IMR-90 (cell line): ENCODE data around the gene NSL1. TPM values are rescaled to one million over a fixed set of nuclear protein-coding genes. Genes with fewer than 3 reads are reported as not detected.
A peak's percentile ranks its signal among the peaks of the same experiment; 100 is the strongest.

Source experiments
- ATAC-seq: fragments of 200-7000 bp; cut with Tn5 transposase; 2 replicates; pipeline ENCODE4 v1.9.1; 2020; ENCODE audit warnings: low read depth, mild to moderate bottlenecking, moderate library complexity
- BruUV-seq: library from RNA; stranded (reverse); fragments of 400-500 nt; replicated peaks from 2 replicates; lab custom pipeline; 2021; lab: Mats Ljungman, UMichigan
- CTCF ChIA-PET: fragments of 300-600 bp; formaldehyde crosslinking; extraction: SDS; loops from one replicate; lab custom pipeline; 2021; ENCODE audit warnings: antibody characterized with exemption; lab: Yijun Ruan, JAX
- POLR2A ChIA-PET: fragments of 300-600 bp; sonication (Branson Sonifier 250); formaldehyde crosslinking; loops from one replicate; lab custom pipeline; 2022; ENCODE audit warnings: antibody characterized with exemption; ENCODE audit not compliant: unreplicated experiment; lab: Charles Lee
- DNase-seq: peaks from one replicate; pipeline ENCODE4 v3.0.0; 2013
- H2AFZ ChIP-seq: replicated peaks from 2 replicates; pipeline ENCODE3; 2013; ENCODE audit warnings: low read length, mild to moderate bottlenecking; ENCODE audit not compliant: poor library complexity
- H2AK5ac ChIP-seq: 2 replicates; pipeline ENCODE4 v1.6.1; 2013; ENCODE audit warnings: low read depth, low read length, inconsistent platforms
- H2AK9ac ChIP-seq: replicated peaks from 2 replicates; pipeline ENCODE3; 2013; ENCODE audit warnings: mild to moderate bottlenecking, low read depth, low read length, moderate library complexity; ENCODE audit not compliant: poor library complexity
- H2BK120ac ChIP-seq: 2 replicates; pipeline ENCODE4 v1.6.1; 2013; ENCODE audit warnings: low read depth, low read length, inconsistent platforms
- H2BK15ac ChIP-seq: 3 replicates; pipeline ENCODE4 v1.6.1; 2013; ENCODE audit warnings: low read depth, low read length, inconsistent platforms
- H2BK20ac ChIP-seq: 2 replicates; pipeline ENCODE4 v1.6.1; 2013; ENCODE audit warnings: low read depth, mild to moderate bottlenecking, inconsistent platforms, low read length, moderate library complexity
- H2BK5ac ChIP-seq: 2 replicates; pipeline ENCODE4 v1.6.1; 2013; ENCODE audit warnings: mild to moderate bottlenecking, low read depth, low read length, inconsistent platforms; ENCODE audit not compliant: poor library complexity, severe bottlenecking
- H3K14ac ChIP-seq: replicated peaks from 2 replicates; pipeline ENCODE4 v1.6.1; 2013; ENCODE audit warnings: low read depth, low read length, inconsistent platforms
- H3K18ac ChIP-seq: 2 replicates; pipeline ENCODE4 v1.6.1; 2013; ENCODE audit warnings: low read depth, low read length, control low read depth
- H3K23ac ChIP-seq: 2 replicates; pipeline ENCODE4 v1.6.1; 2013; ENCODE audit warnings: low read depth, low read length, inconsistent platforms
- H3K27ac ChIP-seq: 2 replicates; pipeline ENCODE4 v1.5.1; 2013; ENCODE audit warnings: mild to moderate bottlenecking, control low read depth, low read length; ENCODE audit not compliant: insufficient read depth
- H3K27me3 ChIP-seq: 2 replicates; pipeline ENCODE4 v1.6.1; 2013; ENCODE audit warnings: low read length; ENCODE audit not compliant: control insufficient read depth, insufficient read depth
- H3K36me3 ChIP-seq: 2 replicates; pipeline ENCODE4 v1.6.1; 2013; ENCODE audit warnings: low read length, mixed read lengths; ENCODE audit not compliant: control insufficient read depth, insufficient read depth
- H3K4ac ChIP-seq: 2 replicates; pipeline ENCODE4 v1.6.1; 2013; ENCODE audit warnings: low read depth, low read length, inconsistent platforms
- H3K4me1 ChIP-seq: 2 replicates; pipeline ENCODE4 v1.6.1; 2013; ENCODE audit warnings: low read length, mixed read lengths; ENCODE audit not compliant: control insufficient read depth, insufficient read depth
- H3K4me2 ChIP-seq: 2 replicates; pipeline ENCODE4 v1.6.1; 2013; ENCODE audit warnings: low read depth, mild to moderate bottlenecking, control low read depth, low read length, moderate library complexity
- H3K4me3 ChIP-seq: 2 replicates; pipeline ENCODE4 v1.5.1; 2013; ENCODE audit warnings: low read depth, mild to moderate bottlenecking, control low read depth, low read length, moderate library complexity; ENCODE audit not compliant: insufficient read depth
- H3K56ac ChIP-seq: 2 replicates; pipeline ENCODE4 v1.6.1; 2013; ENCODE audit warnings: low read length, inconsistent platforms; ENCODE audit not compliant: insufficient read depth; ENCODE audit errors: extremely low read depth
- H3K79me1 ChIP-seq, 2 experiments: 2 replicates each; pipeline ENCODE4 v1.6.1; 2013; ENCODE audit warnings: low read length in 2 of 2, inconsistent platforms in 1 of 2, low read depth in 1 of 2
- H3K9ac ChIP-seq: 2 replicates; pipeline ENCODE4 v1.6.1; 2013; ENCODE audit warnings: low read depth, low read length, control low read depth
- H3K9me1 ChIP-seq: 2 replicates; pipeline ENCODE4 v1.6.1; 2013; ENCODE audit warnings: low read length, inconsistent platforms; ENCODE audit not compliant: insufficient read depth
- H3K9me3 ChIP-seq: 2 replicates; pipeline ENCODE4 v1.6.1; 2013; ENCODE audit warnings: low read length; ENCODE audit not compliant: control insufficient read depth, insufficient read depth
- H4K20me1 ChIP-seq: 2 replicates; pipeline ENCODE4 v1.6.1; 2013; ENCODE audit warnings: low read length, inconsistent platforms; ENCODE audit not compliant: insufficient read depth
- H4K5ac ChIP-seq: 2 replicates; pipeline ENCODE4 v1.6.1; 2013; ENCODE audit warnings: mild to moderate bottlenecking, low read depth, low read length, control low read depth
- H4K8ac ChIP-seq, 2 experiments: 2 replicates each; pipeline ENCODE4 v1.6.1; 2013; ENCODE audit warnings: low read depth in 2 of 2, low read length in 2 of 2, control low read depth in 1 of 2, inconsistent platforms in 1 of 2
- H4K91ac ChIP-seq: 2 replicates; pipeline ENCODE4 v1.6.1; 2013; ENCODE audit warnings: low read depth, low read length, inconsistent platforms; ENCODE audit not compliant: insufficient read depth
- BHLHE40 ChIP-seq: fragments of 150-350 bp; IDR thresholded peaks from 2 replicates; pipeline ENCODE4 v1.6.1; 2016; ENCODE audit warnings: mild to moderate bottlenecking, low read depth, low read length
- CEBPB ChIP-seq: IDR thresholded peaks from 2 replicates; pipeline ENCODE4 v1.6.1; 2012; ENCODE audit warnings: low read depth, low read length, improper control_type of control experiment
- CHD1 ChIP-seq: IDR thresholded peaks from 2 replicates; pipeline ENCODE4 v1.6.1; 2012; ENCODE audit warnings: low read depth, low read length, improper control_type of control experiment
- FOS ChIP-seq: fragments of 150-350 bp; IDR thresholded peaks from 2 replicates; pipeline ENCODE4 v1.6.1; 2016; ENCODE audit warnings: low read depth, low read length
- MAFK ChIP-seq: IDR thresholded peaks from 2 replicates; pipeline ENCODE4 v1.6.1; 2012; ENCODE audit warnings: low read depth, low read length, improper control_type of control experiment
- MAZ ChIP-seq: IDR thresholded peaks from 2 replicates; pipeline ENCODE4 v1.6.1; 2012; ENCODE audit warnings: low read depth, mild to moderate bottlenecking, low read length, improper control_type of control experiment, moderate library complexity, borderline replicate concordance
- MXI1 ChIP-seq: IDR thresholded peaks from 2 replicates; pipeline ENCODE4 v1.6.1; 2012; ENCODE audit warnings: low read depth, mild to moderate bottlenecking, low read length, moderate library complexity, borderline replicate concordance
- NFE2L2 ChIP-seq: fragments of 150-350 bp; IDR thresholded peaks from 2 replicates; pipeline ENCODE4 v1.6.1; 2016; ENCODE audit warnings: low read depth, mild to moderate bottlenecking, low read length
- POLR2A ChIP-seq: IDR thresholded peaks from 2 replicates; pipeline ENCODE4 v1.6.1; 2012; ENCODE audit warnings: mild to moderate bottlenecking, low read depth, low read length
- RAD21 ChIP-seq: IDR thresholded peaks from 2 replicates; pipeline ENCODE4 v1.6.1; 2012; ENCODE audit warnings: low read length, improper control_type of control experiment
- RCOR1 ChIP-seq: IDR thresholded peaks from 2 replicates; pipeline ENCODE4 v1.6.1; 2012; ENCODE audit warnings: mild to moderate bottlenecking, low read length, improper control_type of control experiment; ENCODE audit not compliant: insufficient replicate concordance
- RFX5 ChIP-seq: IDR thresholded peaks from 2 replicates; pipeline ENCODE4 v1.8.0; 2012; ENCODE audit warnings: low read depth, mild to moderate bottlenecking, low read length, moderate library complexity
- SMC3 ChIP-seq: fragments of 150-350 bp; IDR thresholded peaks from 2 replicates; pipeline ENCODE4 v1.6.1; 2016; ENCODE audit warnings: low read depth, mild to moderate bottlenecking, antibody characterized with exemption, low read length, moderate library complexity
- WGBS, 2 experiments: methylation state at CpG; one replicate each; pipeline versions ENCODE4 v1.1.5 to v1.1.7; 2013; ENCODE audit warnings: missing lambda C conversion rate in 2 of 2; ENCODE audit not compliant: insufficient read length in 1 of 2; ENCODE audit errors: extremely low coverage in 2 of 2; 5-methylcytosine and 5-hydroxymethylcytosine counted together
- dilution Hi-C: fragments of 300-500 bp; cut with HindIII; formaldehyde crosslinking; loops from one replicate; pipeline ENCODE4 v1.14.3; 2018; ENCODE audit warnings: low sequenced_read_pairs; ENCODE audit not compliant: unreplicated experiment
- in situ Hi-C: fragments of 300-500 bp; cut with MboI; formaldehyde crosslinking; loops from 3 replicates; pipeline ENCODE4 v1.14.3; 2019; ENCODE audit warnings: low sequenced_read_pairs, inconsistent platforms, mixed read lengths
- intact Hi-C: fragments of 100-400 bp; cut with micrococcal nuclease; formaldehyde crosslinking; loops from 2 replicates; pipeline ENCODE4 v1.10.0; 2022
- polyA plus RNA-seq, 3 experiments: library from polyadenylated mRNA; depleted of rRNA; stranded (reverse); fragments of >200 nt; gene quantifications; 2 replicates each; pipeline ENCODE4 v1.2.3, GENCODE V29; 2012; ENCODE audit warnings: low replicate concordance in 1 of 3
- total RNA-seq: library from RNA; depleted of rRNA; stranded (reverse); fragments of >200 nt; gene quantifications from 2 replicates; pipeline ENCODE4 v1.2.3, GENCODE V29; 2012
- TF ChIP-seq, protein P1 (sequence below): conservative IDR thresholded peaks from 2 replicates; pipeline ENCODE4 v1.5.1; 2012; ENCODE audit warnings: mild to moderate bottlenecking, low read depth, low read length, improper control_type of control experiment
- TF ChIP-seq, protein P2 (sequence below): fragments of 150-350 bp; IDR thresholded peaks from 2 replicates; pipeline ENCODE4 v1.6.1; 2016; ENCODE audit warnings: low read depth, mild to moderate bottlenecking, low read length, moderate library complexity, borderline replicate concordance

The NSL1 gene
- total and polyA plus RNA-seq, 2 of the 4 experiments (the other 2 are of a cell fraction), result 19.1 to 42.5 TPM

DNA sequence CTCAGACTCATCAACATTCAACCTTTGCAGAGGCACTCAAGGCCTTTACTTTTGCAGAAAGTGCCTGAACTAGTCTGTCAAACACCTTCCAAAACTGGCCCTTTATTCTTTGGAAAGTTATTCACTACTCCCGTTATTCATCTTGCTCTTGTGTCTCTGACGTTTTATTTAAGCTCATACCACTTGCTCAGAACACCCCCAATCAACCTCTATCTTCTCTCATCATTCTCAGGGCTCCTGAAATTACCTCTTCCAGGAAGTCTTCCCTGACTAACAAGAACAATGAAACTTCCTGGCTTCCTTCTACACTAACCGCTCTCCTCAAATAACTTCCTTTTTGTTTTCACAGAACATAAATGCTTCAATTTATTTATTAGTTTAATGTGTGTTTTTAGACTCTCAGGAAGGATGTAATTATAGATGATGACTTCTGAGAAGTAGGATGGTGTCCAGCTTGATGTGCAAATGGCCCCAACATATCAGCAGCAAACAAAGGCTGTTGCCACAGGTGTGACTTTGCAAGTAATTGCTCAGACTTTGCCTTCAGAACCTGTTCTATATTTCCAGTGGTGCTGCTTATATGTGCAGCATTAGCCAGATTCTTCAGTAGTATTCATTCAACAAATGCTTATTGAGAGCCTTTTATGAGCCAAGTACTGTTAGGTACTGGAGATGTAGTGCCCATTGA, 69.2 kb downstream of the NSL1 start:
- H2AK9ac ChIP-seq, result peak overlapping the region; percentile 8
- no peak for ATAC-seq
- no peaks in the 10 kb centered on the region for H3K36me3 ChIP-seq
- H3K79me1 ChIP-seq, result no peaks in the 10 kb centered on the region
- H4K20me1 ChIP-seq, result no peaks in the 10 kb centered on the region
- in situ Hi-C loops (no loop called here), intact Hi-C loops (no loop called here), dilution Hi-C loops (no loop called here)
- ChIA-PET POLR2A (no interaction called here), CTCF (interaction anchor here (1.1 kb wide), 1 partner anchor 57 kb away, joined by 3 read pairs; no protein-coding TSS in a partner anchor)
- H3K27ac ChIP-seq, result no peak overlapping the region
- 0 out of 2 replicates have a peak overlapping the region, but pooled peaks have one; percentile 57 for H3K4ac ChIP-seq
- no peak overlapping the region for H3K18ac ChIP-seq
- H2BK120ac ChIP-seq, result no peak overlapping the region
- H2BK5ac ChIP-seq, result no peak overlapping the region
- no peak for DNase-seq
- H4K5ac ChIP-seq, result no peak overlapping the region
- WGBS, 2 experiments, result 100% methylated on average over 2 of the region's 3 CpGs; no CpG with 5 or more reads in 1 of the 2 experiments
- H3K4me2 ChIP-seq, result no peak overlapping the region
- H4K8ac ChIP-seq, result no peak overlapping the region
- H3K27me3 ChIP-seq, result no peaks in the 10 kb centered on the region
- H2AK5ac ChIP-seq, result 0 out of 2 replicates have a peak overlapping the region, but pooled peaks have one; percentile 25
- no peak overlapping the region for H3K23ac ChIP-seq
- no peak overlapping the region for H3K56ac ChIP-seq
- H2AFZ ChIP-seq, result no peak overlapping the region
- no peaks in the 10 kb centered on the region for H3K9me3 ChIP-seq
- no peak overlapping the region for H3K9ac ChIP-seq
- H2BK20ac ChIP-seq, result no peak overlapping the region
- H3K4me3 ChIP-seq, result no peak overlapping the region
- H3K4me1 ChIP-seq, result peaks cover 8% of the 10 kb centered on the region; the same call in 1 of the 2 replicates
- BruUV-seq, result no TSS peak
- no peaks in the 10 kb centered on the region for H3K9me1 ChIP-seq
- no peak overlapping the region for H2BK15ac ChIP-seq
- no peak overlapping the region for H4K91ac ChIP-seq
- no peak overlapping the region for H3K14ac ChIP-seq
- TF ChIP-seq POLR2A, result no peak
- TF ChIP-seq MAFK, result no peak
- TF ChIP-seq, protein P1, sequence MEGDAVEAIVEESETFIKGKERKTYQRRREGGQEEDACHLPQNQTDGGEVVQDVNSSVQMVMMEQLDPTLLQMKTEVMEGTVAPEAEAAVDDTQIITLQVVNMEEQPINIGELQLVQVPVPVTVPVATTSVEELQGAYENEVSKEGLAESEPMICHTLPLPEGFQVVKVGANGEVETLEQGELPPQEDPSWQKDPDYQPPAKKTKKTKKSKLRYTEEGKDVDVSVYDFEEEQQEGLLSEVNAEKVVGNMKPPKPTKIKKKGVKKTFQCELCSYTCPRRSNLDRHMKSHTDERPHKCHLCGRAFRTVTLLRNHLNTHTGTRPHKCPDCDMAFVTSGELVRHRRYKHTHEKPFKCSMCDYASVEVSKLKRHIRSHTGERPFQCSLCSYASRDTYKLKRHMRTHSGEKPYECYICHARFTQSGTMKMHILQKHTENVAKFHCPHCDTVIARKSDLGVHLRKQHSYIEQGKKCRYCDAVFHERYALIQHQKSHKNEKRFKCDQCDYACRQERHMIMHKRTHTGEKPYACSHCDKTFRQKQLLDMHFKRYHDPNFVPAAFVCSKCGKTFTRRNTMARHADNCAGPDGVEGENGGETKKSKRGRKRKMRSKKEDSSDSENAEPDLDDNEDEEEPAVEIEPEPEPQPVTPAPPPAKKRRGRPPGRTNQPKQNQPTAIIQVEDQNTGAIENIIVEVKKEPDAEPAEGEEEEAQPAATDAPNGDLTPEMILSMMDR, result no peak
- no peak for TF ChIP-seq SMC3
- TF ChIP-seq, protein P2, sequence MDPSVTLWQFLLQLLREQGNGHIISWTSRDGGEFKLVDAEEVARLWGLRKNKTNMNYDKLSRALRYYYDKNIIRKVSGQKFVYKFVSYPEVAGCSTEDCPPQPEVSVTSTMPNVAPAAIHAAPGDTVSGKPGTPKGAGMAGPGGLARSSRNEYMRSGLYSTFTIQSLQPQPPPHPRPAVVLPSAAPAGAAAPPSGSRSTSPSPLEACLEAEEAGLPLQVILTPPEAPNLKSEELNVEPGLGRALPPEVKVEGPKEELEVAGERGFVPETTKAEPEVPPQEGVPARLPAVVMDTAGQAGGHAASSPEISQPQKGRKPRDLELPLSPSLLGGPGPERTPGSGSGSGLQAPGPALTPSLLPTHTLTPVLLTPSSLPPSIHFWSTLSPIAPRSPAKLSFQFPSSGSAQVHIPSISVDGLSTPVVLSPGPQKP, result no peak
- TF ChIP-seq MAZ, result no peak
- no peak for TF ChIP-seq RCOR1
- no peak for TF ChIP-seq NFE2L2
- TF ChIP-seq FOS, result no peak
- no peak for TF ChIP-seq BHLHE40
- TF ChIP-seq RAD21, result no peak
- no peak for TF ChIP-seq CEBPB
- TF ChIP-seq MXI1, result no peak
- TF ChIP-seq RFX5, result no peak
- no peak for TF ChIP-seq CHD1
